ENCODE measurements around the gene CFAP54.
"Not testable (repeated sequence)": the region's sequence is repeated elsewhere in the genome, so short reads cannot be mapped to it uniquely, and the experiment has no call there.

Gene CFAP54

GRCh38 chr12:96636895-96637294 is 147.5 kb downstream of the CFAP54 start:
- Histone ChIP-seq H3K36me3 (replicated peaks) (no peaks in the 10 kb centered on the region), H3K4me3 (no peak overlapping the region), H3K27me3 (ENCODE audit: low read depth) (no peaks in the 10 kb centered on the region), H3K9me3 (no peaks in the 10 kb centered on the region), H3K4me1 (no peaks in the 10 kb centered on the region)
- in situ Hi-C loops (cut with MboI; ENCODE audit: low sequenced_read_pairs) = no loop called here
- no peak for DNase-seq (ENCODE audit: low spot score in 2 of 2)

GRCh38 chr12:96648923-96649322 is 159.5 kb downstream of the CFAP54 start:
- Histone ChIP-seq H3K27me3 (ENCODE audit: low read depth) (no peaks in the 10 kb centered on the region), H3K4me1 (no peaks in the 10 kb centered on the region), H3K9me3 (no peaks in the 10 kb centered on the region), H3K36me3 (replicated peaks) (no peaks in the 10 kb centered on the region), H3K4me3 (no peak overlapping the region)
- DNase-seq (ENCODE audit: low spot score in 2 of 2) = no peak
- in situ Hi-C loops (cut with MboI; ENCODE audit: low sequenced_read_pairs) = no loop called here

- no peaks in the 10 kb centered on the region for H3K27me3 ChIP-seq (ENCODE audit: low read depth)
- DNase-seq (ENCODE audit: low spot score in 2 of 2) = no peak
- no peak overlapping the region for H3K4me3 ChIP-seq
- no peaks in the 10 kb centered on the region for H3K9me3 ChIP-seq
- no peaks in the 10 kb centered on the region for H3K36me3 ChIP-seq (replicated peaks)
- in situ Hi-C loops (cut with MboI; ENCODE audit: low sequenced_read_pairs) = no loop called here
- H3K4me1 ChIP-seq = no peaks in the 10 kb centered on the region
Measured at GRCh38 chr12:96652870-96653269, 163.5 kb downstream of the CFAP54 start.

- Histone ChIP-seq H3K4me1 (no peaks in the 10 kb centered on the region), H3K9me3 (no peaks in the 10 kb centered on the region), H3K36me3 (replicated peaks) (no peaks in the 10 kb centered on the region), H3K4me3 (no peak overlapping the region), H3K27me3 (ENCODE audit: low read depth) (no peaks in the 10 kb centered on the region)
- no peak for DNase-seq (ENCODE audit: low spot score in 2 of 2)
- in situ Hi-C loops (cut with MboI; ENCODE audit: low sequenced_read_pairs) = no loop called here
Measured at GRCh38 chr12:96658075-96658474, 168.7 kb downstream of the CFAP54 start.

- Histone ChIP-seq H3K27me3 (ENCODE audit: low read depth) (no peaks in the 10 kb centered on the region), H3K36me3 (replicated peaks) (no peaks in the 10 kb centered on the region), H3K4me1 (no peaks in the 10 kb centered on the region), H3K9me3 (no peaks in the 10 kb centered on the region), H3K4me3 (no peak overlapping the region)
- DNase-seq (ENCODE audit: low spot score in 2 of 2) = no peak
- in situ Hi-C loops (cut with MboI; ENCODE audit: low sequenced_read_pairs) = no loop called here
Measured at GRCh38 chr12:96669786-96670185, 180.4 kb downstream of the CFAP54 start.

GRCh38 chr12:96670334-96670899 is 181.0 kb downstream of the CFAP54 start:
- H3K9me3 ChIP-seq = no peaks in the 10 kb centered on the region
- DNase-seq (ENCODE audit: low spot score in 2 of 2) = no peak
- in situ Hi-C loops (cut with MboI; ENCODE audit: low sequenced_read_pairs) = no loop called here

GRCh38 chr12:96675519-96675918 is 186.1 kb downstream of the CFAP54 start:
- DNase-seq (ENCODE audit: low spot score in 2 of 2); H3K36me3 ChIP-seq (replicated peaks); H3K27me3 ChIP-seq (ENCODE audit: low read depth); in situ Hi-C loops (cut with MboI; ENCODE audit: low sequenced_read_pairs); H3K4me3 ChIP-seq; H3K4me1 ChIP-seq; H3K9me3 ChIP-seq: not testable (repeated sequence)

More at GRCh38 chr12:96670334-96670899, 181.0 kb downstream of the CFAP54 start:
- no peaks in the 10 kb centered on the region for H3K4me1 ChIP-seq
- H3K4me3 ChIP-seq = no peak overlapping the region
- H3K27me3 ChIP-seq (ENCODE audit: low read depth) = no peaks in the 10 kb centered on the region
- H3K36me3 ChIP-seq (replicated peaks) = no peaks in the 10 kb centered on the region

GRCh38 chr12:96677363-96677762 is 188.0 kb downstream of the CFAP54 start:
- no peaks in the 10 kb centered on the region for H3K4me1 ChIP-seq
- DNase-seq (ENCODE audit: low spot score in 2 of 2) = no peak
- no peaks in the 10 kb centered on the region for H3K36me3 ChIP-seq (replicated peaks)
- H3K4me3 ChIP-seq = no peak overlapping the region
- in situ Hi-C loops (cut with MboI; ENCODE audit: low sequenced_read_pairs) = no loop called here
- H3K9me3 ChIP-seq = no peaks in the 10 kb centered on the region
- peaks cover 7% of the 10 kb centered on the region for H3K27me3 ChIP-seq (ENCODE audit: low read depth)

- no peaks in the 10 kb centered on the region for H3K9me3 ChIP-seq
Measured at GRCh38 chr12:96687719-96688118, 198.3 kb downstream of the CFAP54 start.

GRCh38 chr12:96698521-96698920 is 209.1 kb downstream of the CFAP54 start:
- no peak overlapping the region for H3K4me3 ChIP-seq
- no peaks in the 10 kb centered on the region for H3K36me3 ChIP-seq (replicated peaks)
- H3K27me3 ChIP-seq (ENCODE audit: low read depth) = no peaks in the 10 kb centered on the region
- in situ Hi-C loops (cut with MboI; ENCODE audit: low sequenced_read_pairs) = no loop called here
- H3K4me1 ChIP-seq = no peaks in the 10 kb centered on the region
- no peak for DNase-seq (ENCODE audit: low spot score in 2 of 2)
- H3K9me3 ChIP-seq = no peaks in the 10 kb centered on the region

More at GRCh38 chr12:96687719-96688118, 198.3 kb downstream of the CFAP54 start:
- H3K4me1 ChIP-seq = no peaks in the 10 kb centered on the region
- DNase-seq (ENCODE audit: low spot score in 2 of 2) = no peak
- in situ Hi-C loops (cut with MboI; ENCODE audit: low sequenced_read_pairs) = no loop called here
- peaks cover 5% of the 10 kb centered on the region; the same call in 1 of the 2 replicates for H3K27me3 ChIP-seq (ENCODE audit: low read depth)
- no peaks in the 10 kb centered on the region for H3K36me3 ChIP-seq (replicated peaks)
- no peak overlapping the region for H3K4me3 ChIP-seq

- Histone ChIP-seq H3K4me1 (no peaks in the 10 kb centered on the region), H3K4me3 (no peak overlapping the region), H3K36me3 (replicated peaks) (no peaks in the 10 kb centered on the region), H3K27me3 (ENCODE audit: low read depth) (no peaks in the 10 kb centered on the region), H3K9me3 (no peaks in the 10 kb centered on the region)
- in situ Hi-C loops (cut with MboI; ENCODE audit: low sequenced_read_pairs) = no loop called here
- no peak for DNase-seq (ENCODE audit: low spot score in 2 of 2)
Measured at GRCh38 chr12:96698965-96699364, 209.6 kb downstream of the CFAP54 start.

- in situ Hi-C loops (cut with MboI; ENCODE audit: low sequenced_read_pairs) = no loop called here
- no peak overlapping the region for H3K4me3 ChIP-seq
- no peak for DNase-seq (ENCODE audit: low spot score in 2 of 2)
- H3K27me3 ChIP-seq (ENCODE audit: low read depth) = no peaks in the 10 kb centered on the region
- no peaks in the 10 kb centered on the region for H3K4me1 ChIP-seq
- H3K9me3 ChIP-seq = no peaks in the 10 kb centered on the region
- H3K36me3 ChIP-seq (replicated peaks) = no peaks in the 10 kb centered on the region
Measured at GRCh38 chr12:96701856-96702255, 212.5 kb downstream of the CFAP54 start.

GRCh38 chr12:96710127-96710745 is 220.9 kb downstream of the CFAP54 start:
- DNase-seq (ENCODE audit: low spot score in 2 of 2) = no peak

GRCh38 chr12:96711364-96711763 is 222.0 kb downstream of the CFAP54 start:
- no peak for DNase-seq (ENCODE audit: low spot score in 2 of 2)
- in situ Hi-C loops (cut with MboI; ENCODE audit: low sequenced_read_pairs) = no loop called here
- H3K36me3 ChIP-seq (replicated peaks) = no peaks in the 10 kb centered on the region

More at GRCh38 chr12:96710127-96710745, 220.9 kb downstream of the CFAP54 start:
- no peaks in the 10 kb centered on the region for H3K4me1 ChIP-seq
- in situ Hi-C loops (cut with MboI; ENCODE audit: low sequenced_read_pairs) = no loop called here
- no peaks in the 10 kb centered on the region for H3K36me3 ChIP-seq (replicated peaks)
- no peaks in the 10 kb centered on the region for H3K9me3 ChIP-seq
- H3K27me3 ChIP-seq (ENCODE audit: low read depth) = no peaks in the 10 kb centered on the region
- no peak overlapping the region for H3K4me3 ChIP-seq

GRCh38 chr12:96714199-96714598 is 224.8 kb downstream of the CFAP54 start:
- in situ Hi-C loops (cut with MboI; ENCODE audit: low sequenced_read_pairs) = no loop called here

More at GRCh38 chr12:96711364-96711763, 222.0 kb downstream of the CFAP54 start:
- Histone ChIP-seq H3K9me3 (no peaks in the 10 kb centered on the region), H3K4me3 (no peak overlapping the region), H3K27me3 (ENCODE audit: low read depth) (no peaks in the 10 kb centered on the region), H3K4me1 (no peaks in the 10 kb centered on the region)

More at GRCh38 chr12:96714199-96714598, 224.8 kb downstream of the CFAP54 start:
- no peaks in the 10 kb centered on the region for H3K4me1 ChIP-seq
- H3K36me3 ChIP-seq (replicated peaks) = no peaks in the 10 kb centered on the region
- H3K27me3 ChIP-seq (ENCODE audit: low read depth) = no peaks in the 10 kb centered on the region
- H3K4me3 ChIP-seq = no peak overlapping the region
- no peak for DNase-seq (ENCODE audit: low spot score in 2 of 2)
- no peaks in the 10 kb centered on the region for H3K9me3 ChIP-seq
